Mucosa of stomach (tissue), 1 donor: ENCODE measurements around the gene ZNF516.

Experiments used
- H3K27me3 ChIP-seq: one replicate; pipeline ENCODE4 v1.7.0; 2013; ENCODE audit warnings: mild to moderate bottlenecking, low read length; ENCODE audit not compliant: control insufficient read depth, insufficient read depth
- H3K36me3 ChIP-seq: one replicate; pipeline ENCODE4 v1.7.0; 2013; ENCODE audit warnings: low read length; ENCODE audit not compliant: control insufficient read depth, insufficient read depth
- H3K4me1 ChIP-seq: one replicate; pipeline ENCODE4 v1.7.0; 2013; ENCODE audit warnings: mild to moderate bottlenecking, low read length; ENCODE audit not compliant: control insufficient read depth, insufficient read depth
- H3K4me3 ChIP-seq: one replicate; pipeline ENCODE4 v1.7.0; 2013; ENCODE audit warnings: low read length
- H3K9ac ChIP-seq: one replicate; pipeline ENCODE4 v1.7.0; 2013; ENCODE audit warnings: mild to moderate bottlenecking, low read length, moderate library complexity
- H3K9me3 ChIP-seq: one replicate; pipeline ENCODE4 v1.7.0; 2013; ENCODE audit warnings: mild to moderate bottlenecking, low read length, moderate library complexity; ENCODE audit not compliant: control insufficient read depth
- donor health status: Pancreatic carcinoma.

Gene ZNF516

GRCh38 chr18:76357585-76358260 is 137.3 kb downstream of the ZNF516 start:
- no peaks in the 10 kb centered on the region for H3K36me3 ChIP-seq
- H3K4me1 ChIP-seq = no peaks in the 10 kb centered on the region
- no peak overlapping the region for H3K4me3 ChIP-seq

GRCh38 chr18:76357174-76357573 is 137.9 kb downstream of the ZNF516 start:
- Histone ChIP-seq H3K4me1 (no peaks in the 10 kb centered on the region), H3K4me3 (no peak overlapping the region), H3K36me3 (no peaks in the 10 kb centered on the region), H3K9me3 (no peaks in the 10 kb centered on the region), H3K9ac (no peak overlapping the region), H3K27me3 (no peaks in the 10 kb centered on the region)

More at GRCh38 chr18:76357585-76358260, 137.3 kb downstream of the ZNF516 start:
- H3K9me3 ChIP-seq = no peaks in the 10 kb centered on the region
- H3K27me3 ChIP-seq = no peaks in the 10 kb centered on the region
- H3K9ac ChIP-seq = no peak overlapping the region

- Histone ChIP-seq H3K4me3 (no peak overlapping the region), H3K4me1 (no peaks in the 10 kb centered on the region), H3K9me3 (no peaks in the 10 kb centered on the region), H3K27me3 (no peaks in the 10 kb centered on the region), H3K36me3 (no peaks in the 10 kb centered on the region), H3K9ac (no peak overlapping the region)
These were observed 138.4 kb downstream of the ZNF516 start for GRCh38 chr18:76356666-76357065.

- Histone ChIP-seq H3K27me3 (no peaks in the 10 kb centered on the region), H3K4me3 (no peak overlapping the region), H3K36me3 (no peaks in the 10 kb centered on the region), H3K4me1 (no peaks in the 10 kb centered on the region), H3K9me3 (no peaks in the 10 kb centered on the region), H3K9ac (no peak overlapping the region)
These were observed 140.7 kb downstream of the ZNF516 start for GRCh38 chr18:76354348-76354747.

- Histone ChIP-seq H3K36me3 (no peaks in the 10 kb centered on the region), H3K9me3 (no peaks in the 10 kb centered on the region), H3K9ac (no peak overlapping the region), H3K4me3 (no peak overlapping the region), H3K27me3 (no peaks in the 10 kb centered on the region), H3K4me1 (peaks cover 5% of the 10 kb centered on the region)
These were observed 141.5 kb downstream of the ZNF516 start for GRCh38 chr18:76353500-76353899.

GRCh38 chr18:76353046-76353445 is 142.0 kb downstream of the ZNF516 start:
- peaks cover 9% of the 10 kb centered on the region for H3K4me1 ChIP-seq
- no peak overlapping the region for H3K9ac ChIP-seq
- H3K36me3 ChIP-seq = no peaks in the 10 kb centered on the region
- no peaks in the 10 kb centered on the region for H3K9me3 ChIP-seq
- no peak overlapping the region for H3K4me3 ChIP-seq
- H3K27me3 ChIP-seq = no peaks in the 10 kb centered on the region

- Histone ChIP-seq H3K4me1 (peaks cover 13% of the 10 kb centered on the region), H3K36me3 (no peaks in the 10 kb centered on the region), H3K9ac (no peak overlapping the region), H3K27me3 (peaks cover 5% of the 10 kb centered on the region), H3K4me3 (no peak overlapping the region), H3K9me3 (no peaks in the 10 kb centered on the region)
These were observed 143.0 kb downstream of the ZNF516 start for GRCh38 chr18:76351961-76352581.

- Histone ChIP-seq H3K36me3 (no peaks in the 10 kb centered on the region), H3K4me1 (peaks cover 13% of the 10 kb centered on the region), H3K9ac (no peak overlapping the region), H3K9me3 (no peaks in the 10 kb centered on the region), H3K27me3 (peaks cover 5% of the 10 kb centered on the region), H3K4me3 (no peak overlapping the region)
These were observed 144.7 kb downstream of the ZNF516 start for GRCh38 chr18:76350134-76351025.

- Histone ChIP-seq H3K36me3 (no peaks in the 10 kb centered on the region), H3K4me1 (peaks cover 13% of the 10 kb centered on the region), H3K4me3 (peak overlapping the region; percentile 42), H3K27me3 (peaks cover 5% of the 10 kb centered on the region), H3K9ac (peak overlapping the region; percentile 47), H3K9me3 (no peaks in the 10 kb centered on the region)
These were observed 145.9 kb downstream of the ZNF516 start for GRCh38 chr18:76349067-76349715.

GRCh38 chr18:76348267-76349066 is 146.6 kb downstream of the ZNF516 start:
- Histone ChIP-seq H3K36me3 (no peaks in the 10 kb centered on the region), H3K27me3 (peaks cover 5% of the 10 kb centered on the region), H3K9me3 (no peaks in the 10 kb centered on the region), H3K4me3 (peak overlapping the region; percentile 42), H3K4me1 (peaks cover 13% of the 10 kb centered on the region), H3K9ac (peak overlapping the region; percentile 47)

GRCh38 chr18:76347341-76347740 is 147.7 kb downstream of the ZNF516 start:
- H3K9ac ChIP-seq = no peak overlapping the region

More at GRCh38 chr18:76347341-76347740, 147.7 kb downstream of the ZNF516 start:
- H3K4me3 ChIP-seq = no peak overlapping the region
- H3K4me1 ChIP-seq = peaks cover 13% of the 10 kb centered on the region
- no peaks in the 10 kb centered on the region for H3K9me3 ChIP-seq
- no peaks in the 10 kb centered on the region for H3K36me3 ChIP-seq
- H3K27me3 ChIP-seq = peaks cover 5% of the 10 kb centered on the region
